Measurements from ENCODE around the gene UBR3.

Gene UBR3

DNA sequence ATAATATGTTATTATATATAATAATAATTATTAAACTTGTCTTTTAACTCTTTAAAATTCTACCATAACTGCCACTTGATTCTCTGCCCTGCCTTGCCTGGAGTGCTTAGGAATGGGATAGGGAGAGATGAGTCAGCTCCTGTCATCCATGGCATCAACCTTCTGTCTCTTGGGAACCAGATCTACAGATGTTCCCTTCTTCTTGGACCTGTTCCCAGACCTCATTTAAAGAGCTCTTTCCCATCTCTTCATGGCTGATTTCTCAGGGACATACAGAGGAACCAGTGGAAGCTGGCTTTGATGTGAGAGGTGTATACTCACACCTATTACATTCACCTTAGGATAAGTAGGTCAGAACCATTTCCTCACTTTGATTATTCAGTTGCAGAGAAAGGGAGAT lies 195.4 kb downstream of the UBR3 start:
- no peak overlapping the region for H3K27ac Mint-ChIP-seq
- H3K36me3 Mint-ChIP-seq (ENCODE audit: low read depth), result peaks cover 23% of the 10 kb centered on the region
- no peak overlapping the region for H3K4me3 Mint-ChIP-seq
- H3K4me1 Mint-ChIP-seq (ENCODE audit: low read depth), result no peaks in the 10 kb centered on the region
- no peaks in the 10 kb centered on the region for H3K9me3 Mint-ChIP-seq
- no peaks in the 10 kb centered on the region for H3K27me3 Mint-ChIP-seq
- intact Hi-C loops (cut with micrococcal nuclease), result no loop called here

DNA sequence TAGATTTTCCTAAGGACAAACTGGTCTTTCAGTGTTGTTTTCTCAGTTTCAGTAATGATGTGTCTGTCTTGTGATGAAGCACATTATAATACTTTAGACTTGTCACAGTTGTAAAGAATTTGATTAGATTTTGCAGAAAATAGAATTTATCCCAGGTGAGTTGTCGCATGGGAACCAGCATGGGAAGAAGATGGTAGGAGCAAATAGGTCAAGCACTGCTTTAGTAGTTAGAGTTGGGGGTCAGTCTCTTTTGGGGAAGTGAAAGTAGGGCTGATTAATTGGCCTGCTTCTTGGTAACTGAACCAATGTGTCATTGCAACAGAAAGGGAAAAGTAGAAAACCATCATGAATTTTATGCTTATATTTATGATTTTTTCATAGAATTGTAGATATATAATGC lies 197.5 kb downstream of the UBR3 start:
- Mint-ChIP-seq H3K4me3 (no peak overlapping the region), H3K4me1 (ENCODE audit: low read depth) (no peaks in the 10 kb centered on the region), H3K9me3 (no peaks in the 10 kb centered on the region), H3K36me3 (ENCODE audit: low read depth) (peaks cover 23% of the 10 kb centered on the region), H3K27me3 (no peaks in the 10 kb centered on the region), H3K27ac (no peak overlapping the region)
- intact Hi-C loops (cut with micrococcal nuclease), result no loop called here

- Mint-ChIP-seq H3K27ac (no peak overlapping the region), H3K4me1 (ENCODE audit: low read depth) (no peaks in the 10 kb centered on the region), H3K4me3 (no peak overlapping the region), H3K9me3 (no peaks in the 10 kb centered on the region), H3K36me3 (ENCODE audit: low read depth) (peaks cover 28% of the 10 kb centered on the region), H3K27me3 (no peaks in the 10 kb centered on the region)
- intact Hi-C loops (cut with micrococcal nuclease), result no loop called here
These were observed 198.0 kb downstream of the UBR3 start for GRCh38 chr2:170025223-170025622.

GRCh38 chr2:170026361-170026760 lies 199.1 kb downstream of the UBR3 start:
- Mint-ChIP-seq H3K9me3 (no peaks in the 10 kb centered on the region), H3K36me3 (ENCODE audit: low read depth) (peaks cover 38% of the 10 kb centered on the region), H3K4me3 (no peak overlapping the region), H3K4me1 (ENCODE audit: low read depth) (no peaks in the 10 kb centered on the region), H3K27ac (no peak overlapping the region), H3K27me3 (no peaks in the 10 kb centered on the region)
- intact Hi-C loops (cut with micrococcal nuclease), result no loop called here

DNA sequence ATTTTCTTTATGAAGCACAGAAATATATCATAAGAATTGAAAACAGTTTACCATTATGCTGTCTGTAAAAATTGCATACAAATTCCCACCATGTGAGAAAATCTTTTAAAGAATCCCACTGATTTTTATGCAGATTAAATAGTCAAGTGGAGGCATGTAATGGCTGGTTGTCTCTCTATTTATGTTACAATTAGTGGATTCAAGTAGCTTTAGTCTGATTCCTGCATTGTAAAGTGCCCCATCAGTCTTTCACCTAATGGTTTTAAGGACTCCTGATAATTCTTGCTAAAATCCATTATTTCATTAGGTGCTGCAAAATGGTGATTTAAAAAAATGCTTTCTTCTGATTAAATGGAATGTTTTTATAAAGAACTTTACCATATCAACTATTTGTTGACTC lies 202.3 kb downstream of the UBR3 start:
- no peak overlapping the region for H3K4me3 Mint-ChIP-seq
- no peak overlapping the region for H3K27ac Mint-ChIP-seq
- intact Hi-C loops (cut with micrococcal nuclease), result no loop called here
- no peaks in the 10 kb centered on the region for H3K27me3 Mint-ChIP-seq
- H3K9me3 Mint-ChIP-seq, result no peaks in the 10 kb centered on the region
- no peaks in the 10 kb centered on the region for H3K4me1 Mint-ChIP-seq (ENCODE audit: low read depth)
- H3K36me3 Mint-ChIP-seq (ENCODE audit: low read depth), result peaks cover 38% of the 10 kb centered on the region

DNA sequence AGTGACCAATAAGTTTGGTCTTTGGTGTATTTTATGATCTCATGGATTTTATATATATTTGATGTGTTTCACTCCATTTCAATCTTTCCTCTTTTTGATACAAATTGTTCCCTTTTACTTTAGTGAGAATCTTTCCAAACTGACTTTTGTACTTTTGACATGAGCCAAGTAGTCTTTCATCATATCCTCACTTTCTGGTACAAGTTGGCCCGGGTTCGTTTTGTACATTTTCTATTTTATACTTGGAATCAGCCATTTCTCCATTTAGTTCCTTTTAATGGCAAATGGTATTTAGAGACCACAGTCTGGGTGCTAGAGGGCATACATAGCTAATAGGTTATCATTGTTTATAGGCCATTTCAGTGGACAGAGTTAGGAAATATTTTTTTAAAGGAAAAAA lies 202.8 kb downstream of the UBR3 start:
- intact Hi-C loops (cut with micrococcal nuclease), result no loop called here
- no peak overlapping the region for H3K27ac Mint-ChIP-seq
- no peaks in the 10 kb centered on the region for H3K4me1 Mint-ChIP-seq (ENCODE audit: low read depth)
- no peaks in the 10 kb centered on the region for H3K27me3 Mint-ChIP-seq
- peaks cover 38% of the 10 kb centered on the region for H3K36me3 Mint-ChIP-seq (ENCODE audit: low read depth)
- H3K4me3 Mint-ChIP-seq, result no peak overlapping the region
- no peaks in the 10 kb centered on the region for H3K9me3 Mint-ChIP-seq

GRCh38 chr2:170031288-170031687 lies 204.0 kb downstream of the UBR3 start:
- H3K4me3 Mint-ChIP-seq, result no peak overlapping the region
- no peak overlapping the region for H3K27ac Mint-ChIP-seq
- no peaks in the 10 kb centered on the region for H3K27me3 Mint-ChIP-seq
- no peaks in the 10 kb centered on the region for H3K4me1 Mint-ChIP-seq (ENCODE audit: low read depth)
- intact Hi-C loops (cut with micrococcal nuclease), result no loop called here
- H3K9me3 Mint-ChIP-seq, result no peaks in the 10 kb centered on the region
- H3K36me3 Mint-ChIP-seq (ENCODE audit: low read depth), result peaks cover 44% of the 10 kb centered on the region

- Mint-ChIP-seq H3K4me1 (ENCODE audit: low read depth) (no peaks in the 10 kb centered on the region), H3K27ac (no peak overlapping the region), H3K9me3 (no peaks in the 10 kb centered on the region), H3K36me3 (ENCODE audit: low read depth) (peaks cover 52% of the 10 kb centered on the region), H3K27me3 (no peaks in the 10 kb centered on the region), H3K4me3 (no peak overlapping the region)
- intact Hi-C loops (cut with micrococcal nuclease), result no loop called here
These were observed 207.3 kb downstream of the UBR3 start for GRCh38 chr2:170034596-170034995.

DNA sequence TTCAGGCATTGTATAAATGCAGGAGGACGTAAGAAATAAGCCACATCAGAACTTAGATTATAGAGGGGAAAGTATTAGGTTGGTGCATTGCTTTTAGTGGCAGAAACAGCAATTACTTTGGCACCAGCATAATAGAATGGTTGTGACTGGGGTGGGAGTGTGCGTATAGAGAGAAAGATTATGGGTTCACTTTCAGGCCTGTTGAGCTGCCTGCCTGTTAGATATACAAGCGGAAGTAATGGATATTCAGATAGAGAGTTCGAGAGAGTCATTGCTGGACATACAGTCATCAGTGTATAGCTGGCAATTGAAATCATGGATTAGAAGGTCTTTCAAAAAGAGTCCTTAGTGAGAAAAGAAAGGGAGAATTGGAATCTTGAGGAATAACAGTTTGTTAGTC lies 211.5 kb downstream of the UBR3 start:
- Mint-ChIP-seq H3K4me1 (ENCODE audit: low read depth) (no peaks in the 10 kb centered on the region), H3K27ac (no peak overlapping the region), H3K36me3 (ENCODE audit: low read depth) (peaks cover 34% of the 10 kb centered on the region), H3K27me3 (no peaks in the 10 kb centered on the region), H3K9me3 (no peaks in the 10 kb centered on the region), H3K4me3 (no peak overlapping the region)
- intact Hi-C loops (cut with micrococcal nuclease), result no loop called here

DNA sequence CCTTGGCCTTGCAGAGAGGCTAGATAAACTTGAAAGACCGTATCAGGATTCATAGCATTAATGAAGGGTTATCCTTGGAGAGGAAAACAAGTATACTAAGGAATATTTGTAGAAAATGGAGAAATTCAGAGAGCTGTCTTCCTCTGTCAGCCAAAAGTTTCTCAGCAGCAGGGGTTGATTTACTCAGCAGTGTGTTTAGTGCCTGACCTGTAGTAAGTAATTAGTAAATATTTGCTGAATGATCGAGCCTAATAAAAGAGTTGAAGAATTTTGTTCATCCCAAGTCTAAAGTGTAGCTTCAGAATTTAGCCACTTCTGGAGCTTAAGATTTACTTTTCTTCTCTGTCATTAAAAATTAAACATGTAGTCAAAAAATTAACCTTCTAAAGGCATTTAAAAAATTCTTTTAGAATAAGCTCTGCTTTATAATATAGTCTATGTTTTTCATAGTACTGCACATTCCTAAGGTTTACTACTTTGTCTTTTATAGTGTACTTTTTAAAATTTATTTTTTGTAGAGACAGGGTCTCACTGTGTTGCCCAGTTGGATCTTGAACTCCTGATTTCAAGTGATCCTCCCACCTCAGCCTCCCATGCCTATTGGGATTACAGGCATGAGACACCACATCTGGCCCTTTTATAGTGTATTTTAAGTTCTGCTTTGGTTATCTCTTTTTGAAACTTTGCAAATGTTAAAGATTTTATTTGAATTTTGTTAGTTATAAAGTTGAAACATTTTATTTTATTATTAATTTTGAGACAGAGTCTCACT lies 212.3 kb downstream of the UBR3 start:
- H3K36me3 Mint-ChIP-seq (ENCODE audit: low read depth), result peaks cover 27% of the 10 kb centered on the region
- intact Hi-C loops (cut with micrococcal nuclease), result no loop called here

DNA sequence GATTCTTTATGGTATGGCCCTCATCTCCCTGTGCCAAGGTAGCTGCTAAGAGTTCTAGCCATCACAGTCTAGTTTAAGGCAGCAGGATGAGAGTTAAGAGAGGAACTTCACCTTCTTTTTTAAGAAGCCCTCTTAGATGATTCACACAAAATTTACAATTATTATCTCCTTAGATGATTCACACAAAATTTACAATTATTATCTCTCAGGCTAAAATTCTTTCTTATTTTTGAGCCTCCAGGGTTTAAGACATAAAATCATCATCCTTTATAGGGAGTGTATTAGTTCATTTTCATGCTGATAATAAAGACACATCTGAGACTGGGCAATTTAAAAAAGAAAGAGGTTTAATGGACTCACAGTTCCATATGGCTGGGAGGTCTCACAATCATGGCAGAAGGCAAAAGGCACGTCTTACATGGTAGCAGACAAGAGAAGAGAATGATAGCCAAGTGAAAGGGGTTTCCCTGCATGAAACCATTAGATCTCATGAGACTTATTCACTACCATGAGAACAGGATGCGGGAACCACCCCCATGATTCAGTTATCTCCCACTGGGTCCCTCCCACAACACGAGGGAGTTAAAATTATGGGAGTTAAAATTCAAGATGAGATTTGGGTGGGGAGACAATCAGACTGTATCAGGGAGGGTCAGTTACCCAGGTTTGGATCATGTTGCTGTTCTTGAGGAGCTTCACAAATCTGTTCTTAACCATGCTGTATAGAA lies 217.7 kb downstream of the UBR3 start:
- H3K4me1 Mint-ChIP-seq (ENCODE audit: low read depth), result no peaks in the 10 kb centered on the region
- peaks cover 23% of the 10 kb centered on the region for H3K36me3 Mint-ChIP-seq (ENCODE audit: low read depth)
- no peaks in the 10 kb centered on the region for H3K27me3 Mint-ChIP-seq
- H3K27ac Mint-ChIP-seq, result no peak overlapping the region
- intact Hi-C loops (cut with micrococcal nuclease), result no loop called here
- H3K4me3 Mint-ChIP-seq, result no peak overlapping the region
- no peaks in the 10 kb centered on the region for H3K9me3 Mint-ChIP-seq

More for the DNA sequence above, 212.3 kb downstream of the UBR3 start:
- Mint-ChIP-seq H3K4me3 (no peak overlapping the region), H3K9me3 (no peaks in the 10 kb centered on the region), H3K27ac (no peak overlapping the region), H3K4me1 (ENCODE audit: low read depth) (no peaks in the 10 kb centered on the region), H3K27me3 (no peaks in the 10 kb centered on the region)

DNA sequence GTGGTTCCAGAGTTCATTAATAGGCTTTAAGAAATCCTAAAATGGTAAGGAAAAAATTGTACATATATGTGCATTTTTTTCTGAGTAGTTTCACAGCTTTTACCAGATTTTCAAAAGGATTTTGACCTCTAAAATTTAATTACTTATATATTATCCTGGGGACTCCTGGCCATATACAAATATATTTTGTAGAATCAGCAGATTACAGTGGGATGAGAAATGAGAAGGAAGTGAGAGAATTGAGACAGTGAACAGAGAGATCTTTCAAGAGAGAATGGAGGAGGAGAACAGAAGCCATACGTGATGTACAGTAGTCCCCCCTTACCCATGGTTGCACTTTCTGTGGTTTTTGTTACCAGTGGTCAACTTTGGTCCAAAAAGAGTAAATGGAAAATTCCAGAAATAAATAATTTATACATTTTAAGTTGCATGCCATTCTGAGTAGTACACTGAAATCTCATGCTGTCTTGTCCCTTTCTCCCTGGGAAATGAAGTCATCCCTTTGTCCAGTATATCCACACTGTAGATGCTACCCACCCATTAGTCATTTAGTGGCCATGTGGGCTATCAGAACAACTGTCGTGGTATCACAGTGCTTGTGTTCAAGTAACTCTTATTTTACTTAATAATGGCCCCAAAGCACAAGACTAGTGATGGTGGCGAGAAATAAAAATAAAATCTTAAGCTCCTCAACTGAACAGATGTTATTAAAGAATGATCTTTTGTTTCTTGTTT lies 220.2 kb downstream of the UBR3 start:
- Mint-ChIP-seq H3K4me3 (no peak overlapping the region), H3K27me3 (no peaks in the 10 kb centered on the region), H3K4me1 (ENCODE audit: low read depth) (peaks cover 10% of the 10 kb centered on the region), H3K9me3 (no peaks in the 10 kb centered on the region), H3K27ac (no peak overlapping the region), H3K36me3 (ENCODE audit: low read depth) (peaks cover 38% of the 10 kb centered on the region)
- intact Hi-C loops (cut with micrococcal nuclease), result no loop called here

- no peaks in the 10 kb centered on the region for H3K27me3 Mint-ChIP-seq
- peak overlapping the region; percentile 42 for H3K27ac Mint-ChIP-seq
- no peaks in the 10 kb centered on the region for H3K9me3 Mint-ChIP-seq
- H3K4me1 Mint-ChIP-seq (ENCODE audit: low read depth), result peaks cover 16% of the 10 kb centered on the region
- H3K36me3 Mint-ChIP-seq (ENCODE audit: low read depth), result peaks cover 48% of the 10 kb centered on the region
- H3K4me3 Mint-ChIP-seq, result no peak overlapping the region
- intact Hi-C loops (cut with micrococcal nuclease), result no loop called here
These were observed 224.9 kb downstream of the UBR3 start for GRCh38 chr2:170052151-170052550.

- H3K4me3 Mint-ChIP-seq, result no peak overlapping the region
- no peak overlapping the region for H3K27ac Mint-ChIP-seq
- H3K4me1 Mint-ChIP-seq (ENCODE audit: low read depth), result peaks cover 16% of the 10 kb centered on the region
- intact Hi-C loops (cut with micrococcal nuclease), result no loop called here
- no peaks in the 10 kb centered on the region for H3K27me3 Mint-ChIP-seq
- peaks cover 54% of the 10 kb centered on the region for H3K36me3 Mint-ChIP-seq (ENCODE audit: low read depth)
- H3K9me3 Mint-ChIP-seq, result no peaks in the 10 kb centered on the region
These were observed 227.7 kb downstream of the UBR3 start for GRCh38 chr2:170054997-170055396.
